Left lung (tissue), 10 donors: ENCODE results near the gene SUMO1. TPM values are rescaled to one million over a fixed set of nuclear protein-coding genes. Genes with fewer than 3 reads are reported as not detected.

Source experiments
- ATAC-seq: fragments of 200-7000 bp; cut with Tn5 transposase; one replicate; pipeline ENCODE4 v1.9.1; 2020; ENCODE audit warnings: moderate library complexity
- DNase-seq, 4 donors: peaks; one replicate each; pipeline ENCODE4 v3.0.0-alpha.2; 2013 to 2020
- H3K27ac ChIP-seq, 2 donors: fragments of 200-600 bp; sonication (generic) in 1 of 2; one replicate each; pipeline versions ENCODE4 v1.5.0 to v1.8.0; 2020 to 2021
- H3K27me3 ChIP-seq, 2 donors: fragments of 200-600 bp; sonication (generic) in 1 of 2; one replicate each; pipeline versions ENCODE4 v1.5.0 to v1.8.0; 2020 to 2021
- H3K36me3 ChIP-seq, 2 donors: fragments of 200-600 bp; sonication (generic) in 1 of 2; one replicate each; pipeline versions ENCODE4 v1.5.0 to v1.8.0; 2020 to 2021
- H3K4me1 ChIP-seq, 2 donors: fragments of 200-600 bp; one replicate each; pipeline ENCODE4 v1.8.0; 2021
- H3K4me3 ChIP-seq, 2 donors: fragments of 200-600 bp; sonication (generic) in 1 of 2; one replicate each; pipeline versions ENCODE4 v1.5.0 to v1.8.0; 2020 to 2021; ENCODE audit warnings: mild to moderate bottlenecking in 1 of 2
- H3K9me3 ChIP-seq, 2 donors: fragments of 200-600 bp; sonication (generic) in 1 of 2; one replicate each; pipeline versions ENCODE4 v1.5.0 to v1.8.0; 2020 to 2021
- intact Hi-C, 2 donors: fragments of 100-400 bp; cut with DNase I; formaldehyde crosslinking; loops; one replicate each; pipeline versions ENCODE4 v1.11.2 to v1.14.2; 2022
- polyA plus RNA-seq, 6 donors: library from polyadenylated mRNA; unstranded; fragments of 120-200 nt; gene quantifications; one replicate each; pipeline ENCODE4 v1.2.1, GENCODE V29; 2013; ENCODE audit not compliant: insufficient read length in 6 of 6
- total RNA-seq, 2 donors: library from RNA; stranded (reverse); fragmentation: NEBNext Ultra II Directional; extraction: Animal tissue kit (Norgen Biotek cat#: 25700); gene quantifications; one replicate each; pipeline ENCODE4 v1.2.1, GENCODE V29; 2021
- TF ChIP-seq, protein P1 (sequence below), 2 donors: fragments of 200-600 bp; sonication (generic) in 1 of 2; IDR thresholded peaks; one replicate each; pipeline versions ENCODE4 v1.5.0 to v1.8.0; 2021; ENCODE audit warnings: antibody characterized with exemption in 2 of 2
- donor health status: DM: no; HTN: yes; CAD: no.
- donor health status: DM: no; HTN: no; CAD: no.

Gene SUMO1
- total and polyA plus RNA-seq, 8 donors = 73.7 to 173 (median 150) TPM

DNA sequence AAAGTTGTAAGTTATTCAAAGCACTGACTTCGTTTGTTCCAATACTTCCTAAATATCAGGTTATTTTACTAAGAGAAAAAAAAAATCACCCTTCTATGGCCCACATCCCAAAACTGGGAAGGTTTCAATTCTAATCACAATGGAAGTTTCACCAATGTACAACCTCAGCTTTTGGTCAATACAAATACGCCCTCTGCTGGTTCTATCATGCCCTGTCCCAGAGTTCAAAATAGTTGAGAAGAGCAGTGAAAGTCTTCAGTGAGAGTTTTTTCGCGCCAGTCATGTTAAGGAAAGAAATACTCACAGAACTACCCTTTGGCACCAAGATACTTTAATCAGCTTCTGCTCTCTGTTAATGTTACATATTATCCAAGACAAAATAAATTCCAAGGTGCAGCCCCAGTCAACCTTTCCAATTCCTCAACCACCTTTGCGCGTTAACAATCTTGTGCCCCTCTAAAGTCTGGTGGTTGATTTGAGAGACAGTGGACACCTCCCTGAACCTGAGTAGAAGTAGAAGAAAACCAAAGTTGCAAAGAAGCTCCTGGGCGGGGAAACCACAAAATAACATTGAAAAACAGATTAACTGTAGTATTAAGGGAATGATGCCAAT lies 59.9 kb downstream of the SUMO1 start:
- Histone ChIP-seq H3K36me3 (no peaks in the 10 kb centered on the region), H3K9me3 (no peaks in the 10 kb centered on the region), H3K4me1 (no peaks in the 10 kb centered on the region), H3K27me3 (no peaks in the 10 kb centered on the region), H3K27ac (no peak overlapping the region), H3K4me3 (no peak overlapping the region)
- TF ChIP-seq, protein P1, sequence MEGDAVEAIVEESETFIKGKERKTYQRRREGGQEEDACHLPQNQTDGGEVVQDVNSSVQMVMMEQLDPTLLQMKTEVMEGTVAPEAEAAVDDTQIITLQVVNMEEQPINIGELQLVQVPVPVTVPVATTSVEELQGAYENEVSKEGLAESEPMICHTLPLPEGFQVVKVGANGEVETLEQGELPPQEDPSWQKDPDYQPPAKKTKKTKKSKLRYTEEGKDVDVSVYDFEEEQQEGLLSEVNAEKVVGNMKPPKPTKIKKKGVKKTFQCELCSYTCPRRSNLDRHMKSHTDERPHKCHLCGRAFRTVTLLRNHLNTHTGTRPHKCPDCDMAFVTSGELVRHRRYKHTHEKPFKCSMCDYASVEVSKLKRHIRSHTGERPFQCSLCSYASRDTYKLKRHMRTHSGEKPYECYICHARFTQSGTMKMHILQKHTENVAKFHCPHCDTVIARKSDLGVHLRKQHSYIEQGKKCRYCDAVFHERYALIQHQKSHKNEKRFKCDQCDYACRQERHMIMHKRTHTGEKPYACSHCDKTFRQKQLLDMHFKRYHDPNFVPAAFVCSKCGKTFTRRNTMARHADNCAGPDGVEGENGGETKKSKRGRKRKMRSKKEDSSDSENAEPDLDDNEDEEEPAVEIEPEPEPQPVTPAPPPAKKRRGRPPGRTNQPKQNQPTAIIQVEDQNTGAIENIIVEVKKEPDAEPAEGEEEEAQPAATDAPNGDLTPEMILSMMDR (IDR thresholded peaks at IDR 0.05) = peak; percentile 75 to 84
- ATAC-seq (peak; percentile 94), DNase-seq (peak in 2 of 4 donors; percentile 64 to 71)
- intact Hi-C loops = loop anchor here (5.0 to 10.0 kb wide), 4 partner anchors 144 to 384 kb away; partner anchors contain the start of gene FZD7 (in 1 of the 2)

DNA sequence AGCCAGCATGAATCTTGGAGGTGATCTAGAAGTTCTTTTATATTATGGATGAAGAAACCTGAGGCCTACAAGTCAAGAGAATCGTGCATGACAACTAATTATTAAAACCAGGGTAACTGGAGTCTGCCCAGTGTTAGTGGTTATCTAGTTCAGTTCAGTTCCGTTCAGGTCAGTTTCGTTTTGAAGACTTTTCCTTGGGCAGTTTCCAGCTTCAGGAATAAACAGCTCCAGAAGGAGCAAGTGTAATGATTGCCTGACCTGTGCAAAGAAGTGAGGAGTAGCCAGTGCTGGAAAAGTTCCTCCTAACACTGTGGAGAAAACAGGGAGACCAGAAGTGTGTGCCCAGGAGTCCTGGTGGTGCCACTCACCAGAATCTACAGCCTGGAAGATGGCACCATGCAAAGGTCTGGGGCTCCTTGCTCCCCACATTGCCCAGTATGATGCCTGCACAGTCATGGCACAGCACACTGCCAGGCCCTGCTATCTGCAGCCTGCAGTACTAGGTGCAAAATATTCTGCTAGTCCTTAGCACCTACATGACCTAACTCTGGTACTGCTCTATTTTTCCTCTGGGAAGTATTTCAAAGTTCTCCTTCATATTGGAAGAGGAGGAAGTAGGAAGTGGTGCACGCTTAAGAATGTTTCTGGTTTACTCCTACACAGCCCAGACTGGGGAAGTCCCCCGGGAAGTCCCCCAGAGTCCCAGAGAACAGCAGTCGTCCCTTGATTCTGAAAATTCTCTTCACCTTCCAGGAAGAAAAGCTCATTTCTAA lies 65.8 kb downstream of the SUMO1 start:
- Histone ChIP-seq H3K4me3 (no peak overlapping the region), H3K27me3 (peaks cover 0 to 15% of the 10 kb centered on the region in 2 donors), H3K4me1 (peaks cover 0 to 4% of the 10 kb centered on the region in 2 donors), H3K36me3 (no peaks in the 10 kb centered on the region), H3K9me3 (no peaks in the 10 kb centered on the region), H3K27ac (no peak overlapping the region)
- DNase-seq (no peak), ATAC-seq (peak; percentile 52)
- TF ChIP-seq, protein P1 (IDR thresholded peaks at IDR 0.05) = no peak
- intact Hi-C loops = loop anchor here (10.0 kb wide), 3 partner anchors 138 to 378 kb away; partner anchors contain the start of gene FZD7 (in 1 of the 2)

DNA sequence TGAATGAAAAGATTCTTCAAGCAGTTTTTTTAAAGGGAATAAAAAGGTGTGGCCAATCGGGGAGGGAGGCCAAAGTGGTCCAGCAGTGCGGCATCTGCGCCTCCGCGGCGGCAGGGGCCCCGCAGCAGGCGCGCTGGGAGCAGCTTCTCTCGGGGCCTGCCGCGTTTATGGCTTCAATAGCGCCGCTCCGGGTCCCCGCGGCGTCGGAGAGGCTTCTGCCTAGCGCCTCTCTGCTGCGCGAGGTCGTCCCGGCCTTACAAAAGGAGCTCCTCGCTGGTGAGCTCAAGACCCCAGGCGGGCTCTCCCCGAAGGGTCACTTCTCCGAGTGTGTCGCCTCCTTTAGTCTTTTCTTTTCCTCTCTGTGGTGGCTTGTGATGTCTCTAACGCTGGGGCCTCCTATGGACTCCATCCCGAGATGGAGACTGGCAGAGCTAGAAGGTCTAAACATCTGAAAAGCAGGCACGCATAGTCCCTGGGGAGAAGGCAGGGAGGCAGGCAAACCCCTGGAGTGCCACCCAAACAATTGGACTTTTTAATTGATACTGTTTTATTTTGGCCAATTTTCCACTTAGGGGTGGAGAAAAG lies 67.1 kb downstream of the SUMO1 start:
- no peaks in the 10 kb centered on the region for H3K36me3 ChIP-seq
- peak in 1 of 4 donors; percentile 40 for DNase-seq
- TF ChIP-seq, protein P1 (IDR thresholded peaks at IDR 0.05) = no peak
- no peak overlapping the region for H3K4me3 ChIP-seq
- ATAC-seq = peak; percentile 29
- intact Hi-C loops = loop anchor here (10.0 kb wide), 3 partner anchors 137 to 377 kb away; partner anchors contain the start of gene FZD7 (in 1 of the 2)
- H3K4me1 ChIP-seq = peaks cover 0 to 4% of the 10 kb centered on the region in 2 donors
- peaks cover 0 to 15% of the 10 kb centered on the region in 2 donors for H3K27me3 ChIP-seq
- H3K9me3 ChIP-seq = no peaks in the 10 kb centered on the region
- no peak overlapping the region for H3K27ac ChIP-seq

DNA sequence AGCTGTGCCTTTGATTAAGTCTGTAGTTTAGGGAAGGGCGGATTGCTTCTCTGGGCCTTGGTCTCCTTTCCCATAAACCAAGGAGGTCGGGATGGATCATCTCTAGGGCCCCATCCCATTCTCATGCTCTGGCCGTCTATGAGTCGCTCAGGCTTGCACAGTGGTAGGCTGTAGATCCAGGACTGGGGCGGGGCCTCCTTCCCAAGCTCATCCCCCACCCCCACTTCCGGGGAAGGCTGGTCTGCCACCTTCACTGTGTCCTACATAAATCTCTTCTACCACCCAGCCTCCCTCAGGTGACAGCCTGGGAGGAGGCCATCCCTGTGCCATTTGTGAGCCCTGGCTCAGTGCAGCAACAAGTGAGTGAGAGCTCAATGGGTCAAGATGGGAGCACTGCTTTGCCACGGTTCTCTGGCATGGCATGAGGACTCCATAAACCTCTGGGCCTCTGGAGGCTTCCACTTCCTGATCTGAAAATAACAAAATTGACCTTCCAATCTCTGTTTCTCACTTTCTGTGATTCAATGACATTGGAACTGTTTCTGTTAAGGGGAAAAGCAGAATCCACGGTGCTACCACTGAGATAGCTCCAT lies 68.5 kb downstream of the SUMO1 start:
- DNase-seq (no peak), ATAC-seq (no peak)
- H3K9me3 ChIP-seq = no peaks in the 10 kb centered on the region
- intact Hi-C loops = loop anchor here (10.0 kb wide), 3 partner anchors 135 to 375 kb away; partner anchors contain the start of gene FZD7 (in 1 of the 2)
- peaks cover 0 to 4% of the 10 kb centered on the region in 2 donors for H3K4me1 ChIP-seq
- H3K27me3 ChIP-seq = peaks cover 0 to 15% of the 10 kb centered on the region in 2 donors
- TF ChIP-seq, protein P1 (IDR thresholded peaks at IDR 0.05) = no peak
- no peak overlapping the region for H3K27ac ChIP-seq
- H3K4me3 ChIP-seq = no peak overlapping the region
- H3K36me3 ChIP-seq = no peaks in the 10 kb centered on the region
